Measurements from ENCODE around the gene CFAP161. TPM values are rescaled to one million over a fixed set of nuclear protein-coding genes. Genes with fewer than 3 reads are reported as not detected.

Gene CFAP161
- total RNA-seq: not detected in 2 replicates

GRCh38 chr15:81133782-81134461 is at the start of gene CFAP161:
CFAP161 (plus strand) TSS chr15:81134270; CDS start chr15:81134330, 60 bp downstream.
- intact Hi-C loops (cut with micrococcal nuclease): no loop called here
- DNase-seq (ENCODE audit: low spot score): no peak

GRCh38 chr15:81084716-81085115 is 49.4 kb upstream of the CFAP161 start:
- no peak overlapping the region for H3K27ac Mint-ChIP-seq
- H3K27me3 Mint-ChIP-seq (ENCODE audit: low read depth): peaks cover 22% of the 10 kb centered on the region
- intact Hi-C loops (cut with micrococcal nuclease): no loop called here
- DNase-seq (ENCODE audit: low spot score): no peak
- no peak overlapping the region for H3K4me3 Mint-ChIP-seq (ENCODE audit: low read depth)
- H3K9me3 Mint-ChIP-seq: no peaks in the 10 kb centered on the region
- no peaks in the 10 kb centered on the region for H3K36me3 Mint-ChIP-seq (ENCODE audit: low read depth)
- peaks cover 15% of the 10 kb centered on the region for H3K4me1 Mint-ChIP-seq (ENCODE audit: low read depth)

More at GRCh38 chr15:81133782-81134461, at the start of gene CFAP161:
- Mint-ChIP-seq H3K36me3 (ENCODE audit: low read depth) (no peaks in the 10 kb centered on the region), H3K27me3 (ENCODE audit: low read depth) (peaks cover 47% of the 10 kb centered on the region), H3K4me1 (ENCODE audit: low read depth) (peaks cover 5% of the 10 kb centered on the region), H3K9me3 (no peaks in the 10 kb centered on the region), H3K4me3 (ENCODE audit: low read depth) (no peak within 1 kb of the TSS), H3K27ac (no peak within 1 kb of the TSS)

- no peaks in the 10 kb centered on the region for H3K36me3 Mint-ChIP-seq (ENCODE audit: low read depth)
- DNase-seq (ENCODE audit: low spot score): no peak
- H3K9me3 Mint-ChIP-seq: no peaks in the 10 kb centered on the region
- H3K4me1 Mint-ChIP-seq (ENCODE audit: low read depth): peaks cover 15% of the 10 kb centered on the region
- H3K4me3 Mint-ChIP-seq (ENCODE audit: low read depth): no peak overlapping the region
- intact Hi-C loops (cut with micrococcal nuclease): no loop called here
- H3K27me3 Mint-ChIP-seq (ENCODE audit: low read depth): peaks cover 26% of the 10 kb centered on the region
- H3K27ac Mint-ChIP-seq: no peak overlapping the region
These were observed 48.9 kb upstream of the CFAP161 start for GRCh38 chr15:81085213-81085612.

GRCh38 chr15:81085898-81086297 is 48.2 kb upstream of the CFAP161 start:
- no peak overlapping the region for H3K4me3 Mint-ChIP-seq (ENCODE audit: low read depth)

GRCh38 chr15:81087066-81087465 is 47.0 kb upstream of the CFAP161 start:
- Mint-ChIP-seq H3K27me3 (ENCODE audit: low read depth) (peaks cover 27% of the 10 kb centered on the region), H3K36me3 (ENCODE audit: low read depth) (no peaks in the 10 kb centered on the region), H3K27ac (no peak overlapping the region), H3K9me3 (no peaks in the 10 kb centered on the region), H3K4me1 (ENCODE audit: low read depth) (peaks cover 15% of the 10 kb centered on the region), H3K4me3 (ENCODE audit: low read depth) (no peak overlapping the region)
- DNase-seq (ENCODE audit: low spot score): no peak
- intact Hi-C loops (cut with micrococcal nuclease): no loop called here

More at GRCh38 chr15:81085898-81086297, 48.2 kb upstream of the CFAP161 start:
- Mint-ChIP-seq H3K4me1 (ENCODE audit: low read depth) (peaks cover 15% of the 10 kb centered on the region), H3K27me3 (ENCODE audit: low read depth) (peaks cover 25% of the 10 kb centered on the region), H3K9me3 (no peaks in the 10 kb centered on the region), H3K36me3 (ENCODE audit: low read depth) (no peaks in the 10 kb centered on the region), H3K27ac (no peak overlapping the region)
- no peak for DNase-seq (ENCODE audit: low spot score)
- intact Hi-C loops (cut with micrococcal nuclease): no loop called here

- intact Hi-C loops (cut with micrococcal nuclease): no loop called here
These were observed 46.4 kb upstream of the CFAP161 start for GRCh38 chr15:81087694-81088093.

GRCh38 chr15:81088470-81089013 is 45.5 kb upstream of the CFAP161 start:
- Mint-ChIP-seq H3K4me1 (ENCODE audit: low read depth) (peaks cover 17% of the 10 kb centered on the region), H3K27me3 (ENCODE audit: low read depth) (peaks cover 37% of the 10 kb centered on the region), H3K4me3 (ENCODE audit: low read depth) (no peak overlapping the region), H3K9me3 (no peaks in the 10 kb centered on the region), H3K36me3 (ENCODE audit: low read depth) (no peaks in the 10 kb centered on the region), H3K27ac (no peak overlapping the region)
- DNase-seq (ENCODE audit: low spot score): no peak
- intact Hi-C loops (cut with micrococcal nuclease): no loop called here

More at GRCh38 chr15:81087694-81088093, 46.4 kb upstream of the CFAP161 start:
- Mint-ChIP-seq H3K4me3 (ENCODE audit: low read depth) (no peak overlapping the region), H3K27ac (no peak overlapping the region), H3K27me3 (ENCODE audit: low read depth) (peaks cover 32% of the 10 kb centered on the region), H3K9me3 (no peaks in the 10 kb centered on the region), H3K4me1 (ENCODE audit: low read depth) (peaks cover 17% of the 10 kb centered on the region), H3K36me3 (ENCODE audit: low read depth) (no peaks in the 10 kb centered on the region)
- DNase-seq (ENCODE audit: low spot score): no peak

GRCh38 chr15:81091889-81092558 is 42.0 kb upstream of the CFAP161 start:
- H3K36me3 Mint-ChIP-seq (ENCODE audit: low read depth): no peaks in the 10 kb centered on the region
- no peaks in the 10 kb centered on the region for H3K9me3 Mint-ChIP-seq
- H3K4me1 Mint-ChIP-seq (ENCODE audit: low read depth): peaks cover 2% of the 10 kb centered on the region
- no peak overlapping the region for H3K4me3 Mint-ChIP-seq (ENCODE audit: low read depth)
- peaks cover 50% of the 10 kb centered on the region for H3K27me3 Mint-ChIP-seq (ENCODE audit: low read depth)
- no peak overlapping the region for H3K27ac Mint-ChIP-seq
- no peak for DNase-seq (ENCODE audit: low spot score)
- intact Hi-C loops (cut with micrococcal nuclease): no loop called here

GRCh38 chr15:81092559-81092902 is 41.5 kb upstream of the CFAP161 start:
- Mint-ChIP-seq H3K36me3 (ENCODE audit: low read depth) (no peaks in the 10 kb centered on the region), H3K4me3 (ENCODE audit: low read depth) (no peak overlapping the region), H3K27ac (no peak overlapping the region), H3K9me3 (no peaks in the 10 kb centered on the region), H3K27me3 (ENCODE audit: low read depth) (peaks cover 54% of the 10 kb centered on the region), H3K4me1 (ENCODE audit: low read depth) (peaks cover 2% of the 10 kb centered on the region)
- DNase-seq (ENCODE audit: low spot score): no peak
- intact Hi-C loops (cut with micrococcal nuclease): no loop called here

GRCh38 chr15:81093961-81094360 is 40.1 kb upstream of the CFAP161 start:
- peaks cover 57% of the 10 kb centered on the region for H3K27me3 Mint-ChIP-seq (ENCODE audit: low read depth)

GRCh38 chr15:81095690-81096365 is 38.2 kb upstream of the CFAP161 start:
- H3K27ac Mint-ChIP-seq: no peak overlapping the region
- peaks cover 54% of the 10 kb centered on the region for H3K27me3 Mint-ChIP-seq (ENCODE audit: low read depth)
- H3K4me3 Mint-ChIP-seq (ENCODE audit: low read depth): no peak overlapping the region
- no peak for DNase-seq (ENCODE audit: low spot score)
- H3K4me1 Mint-ChIP-seq (ENCODE audit: low read depth): peaks cover 8% of the 10 kb centered on the region
- no peaks in the 10 kb centered on the region for H3K36me3 Mint-ChIP-seq (ENCODE audit: low read depth)
- no peaks in the 10 kb centered on the region for H3K9me3 Mint-ChIP-seq
- intact Hi-C loops (cut with micrococcal nuclease): no loop called here

More at GRCh38 chr15:81093961-81094360, 40.1 kb upstream of the CFAP161 start:
- H3K36me3 Mint-ChIP-seq (ENCODE audit: low read depth): no peaks in the 10 kb centered on the region
- H3K4me3 Mint-ChIP-seq (ENCODE audit: low read depth): no peak overlapping the region
- peaks cover 7% of the 10 kb centered on the region for H3K4me1 Mint-ChIP-seq (ENCODE audit: low read depth)
- intact Hi-C loops (cut with micrococcal nuclease): no loop called here
- no peak for DNase-seq (ENCODE audit: low spot score)
- no peak overlapping the region for H3K27ac Mint-ChIP-seq
- H3K9me3 Mint-ChIP-seq: no peaks in the 10 kb centered on the region

GRCh38 chr15:81096398-81096797 is 37.7 kb upstream of the CFAP161 start:
- Mint-ChIP-seq H3K4me3 (ENCODE audit: low read depth) (no peak overlapping the region), H3K4me1 (ENCODE audit: low read depth) (peaks cover 8% of the 10 kb centered on the region), H3K9me3 (no peaks in the 10 kb centered on the region), H3K27ac (no peak overlapping the region), H3K36me3 (ENCODE audit: low read depth) (no peaks in the 10 kb centered on the region), H3K27me3 (ENCODE audit: low read depth) (peaks cover 53% of the 10 kb centered on the region)
- no peak for DNase-seq (ENCODE audit: low spot score)
- intact Hi-C loops (cut with micrococcal nuclease): no loop called here
